ENCODE measurements around the gene NLE1.

DNA sequence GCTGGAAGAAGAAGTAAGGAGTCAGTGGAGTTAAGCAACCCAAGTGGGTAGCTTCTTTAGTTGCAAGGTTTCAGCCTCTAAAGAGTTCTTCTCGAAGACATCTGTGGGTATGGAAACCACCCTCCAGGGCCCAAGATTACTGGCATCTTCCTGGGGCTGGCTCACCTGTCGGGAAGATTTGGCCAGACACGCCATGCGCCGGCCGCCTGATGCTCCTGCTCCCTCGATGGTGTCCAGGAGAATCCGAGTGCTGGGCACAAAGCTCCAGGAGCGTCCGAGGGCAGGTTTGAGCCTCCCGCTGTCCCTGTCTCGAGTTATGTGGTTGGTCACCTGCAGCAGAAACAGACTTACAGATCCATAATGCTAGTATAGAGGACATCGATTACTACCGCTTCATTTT lies 41.1 kb downstream of the NLE1 start:
- TF ChIP-seq, protein P1, sequence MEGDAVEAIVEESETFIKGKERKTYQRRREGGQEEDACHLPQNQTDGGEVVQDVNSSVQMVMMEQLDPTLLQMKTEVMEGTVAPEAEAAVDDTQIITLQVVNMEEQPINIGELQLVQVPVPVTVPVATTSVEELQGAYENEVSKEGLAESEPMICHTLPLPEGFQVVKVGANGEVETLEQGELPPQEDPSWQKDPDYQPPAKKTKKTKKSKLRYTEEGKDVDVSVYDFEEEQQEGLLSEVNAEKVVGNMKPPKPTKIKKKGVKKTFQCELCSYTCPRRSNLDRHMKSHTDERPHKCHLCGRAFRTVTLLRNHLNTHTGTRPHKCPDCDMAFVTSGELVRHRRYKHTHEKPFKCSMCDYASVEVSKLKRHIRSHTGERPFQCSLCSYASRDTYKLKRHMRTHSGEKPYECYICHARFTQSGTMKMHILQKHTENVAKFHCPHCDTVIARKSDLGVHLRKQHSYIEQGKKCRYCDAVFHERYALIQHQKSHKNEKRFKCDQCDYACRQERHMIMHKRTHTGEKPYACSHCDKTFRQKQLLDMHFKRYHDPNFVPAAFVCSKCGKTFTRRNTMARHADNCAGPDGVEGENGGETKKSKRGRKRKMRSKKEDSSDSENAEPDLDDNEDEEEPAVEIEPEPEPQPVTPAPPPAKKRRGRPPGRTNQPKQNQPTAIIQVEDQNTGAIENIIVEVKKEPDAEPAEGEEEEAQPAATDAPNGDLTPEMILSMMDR (IDR thresholded peaks at IDR 0.05), result no peak
- no peak for TF ChIP-seq POLR2AphosphoS5 (IDR thresholded peaks at IDR 0.05)

Data from breast epithelium (tissue), 3 donors.